Camera-type eye (tissue), 1 donor: ENCODE measurements around the gene DLX1. TPM values are rescaled to one million over a fixed set of nuclear protein-coding genes. Genes with fewer than 3 reads are reported as not detected.

Source experiments
- total RNA-seq: library from RNA; depleted of rRNA; stranded (reverse); fragments of >200 nt; gene quantifications from one replicate; pipeline ENCODE4 v1.2.3, GENCODE V29; 2014

DLX1 gene
- total RNA-seq: 0.88 TPM

GRCh38 chr2:172085460-172086159 is at the start of gene DLX1:
TSS of gene DLX1 (plus strand) at chr2:172085507. CDS start at chr2:172085678, 171 bp downstream.

GRCh38 chr2:172102391-172103359 is 17.4 kb downstream of the DLX1 start, which contains the start of gene DLX2:
TSS of gene DLX2 (minus strand) at chr2:172102900. CDS start at chr2:172102538, 362 bp downstream.

Other genes starting within 250 kb of the DLX1 start
- 47.6 TPM for gene SLC25A12, start 191.3 kb upstream of the DLX1 start, total RNA-seq
- gene HAT1, start 163.0 kb upstream of the DLX1 start, total RNA-seq: 63.2 TPM
- gene METAP1D, start 85.6 kb upstream of the DLX1 start, total RNA-seq: 23.1 TPM
- 0.44 TPM for gene DLX2, start 17.4 kb downstream of the DLX1 start, total RNA-seq